A549 (cell line): Measurements from ENCODE around the gene ACTG2.

Source experiments
- CBX8 ChIP-seq: fragments of 200-600 bp; sonication (generic); IDR thresholded peaks from 2 replicates; pipeline ENCODE4 v1.6.1; 2016
- CTCF ChIP-seq: fragments of >200 bp; sonication (Bioruptor Twin); formaldehyde crosslinking; IDR thresholded peaks from 3 replicates; pipeline ENCODE4 v1.5.1; 2016
- ELK1 ChIP-seq: fragments of 150-350 bp; IDR thresholded peaks from 2 replicates; pipeline ENCODE4 v1.6.1; 2014; ENCODE audit warnings: low read depth, mild to moderate bottlenecking, low read length
- POLR2A ChIP-seq: IDR thresholded peaks from 2 replicates; pipeline ENCODE4 v1.6.1; 2012; ENCODE audit warnings: mild to moderate bottlenecking, low read length
- REST ChIP-seq: fragments of 200-600 bp; sonication (generic); IDR thresholded peaks from 2 replicates; pipeline ENCODE4 v1.6.1; 2016; ENCODE audit warnings: antibody characterized with exemption, mild to moderate bottlenecking, moderate library complexity
- USF2 ChIP-seq: fragments of 450-650 bp; IDR thresholded peaks from 2 replicates; pipeline ENCODE4 v1.6.1; 2014; ENCODE audit warnings: antibody characterized with exemption
- ZSCAN20 ChIP-seq: fragments of 250-450 bp; sonication (Bioruptor Pico); IDR thresholded peaks from 2 replicates; pipeline ENCODE4 v1.8.0; 2022; ENCODE audit warnings: mild to moderate bottlenecking, moderate library complexity
- TF ChIP-seq, protein P1 (sequence below): IDR thresholded peaks from 2 replicates; pipeline ENCODE4 v1.6.1; 2012
- TF ChIP-seq, protein P2 (sequence below): IDR thresholded peaks from 2 replicates; pipeline ENCODE4 v1.6.1; 2012
- TF ChIP-seq, protein P3 (sequence below): fragments of 250-450 bp; sonication (Bioruptor Pico); IDR thresholded peaks from 2 replicates; pipeline ENCODE4 v1.5.0; 2021; ENCODE audit warnings: mild to moderate bottlenecking, moderate library complexity, borderline replicate concordance

DNA sequence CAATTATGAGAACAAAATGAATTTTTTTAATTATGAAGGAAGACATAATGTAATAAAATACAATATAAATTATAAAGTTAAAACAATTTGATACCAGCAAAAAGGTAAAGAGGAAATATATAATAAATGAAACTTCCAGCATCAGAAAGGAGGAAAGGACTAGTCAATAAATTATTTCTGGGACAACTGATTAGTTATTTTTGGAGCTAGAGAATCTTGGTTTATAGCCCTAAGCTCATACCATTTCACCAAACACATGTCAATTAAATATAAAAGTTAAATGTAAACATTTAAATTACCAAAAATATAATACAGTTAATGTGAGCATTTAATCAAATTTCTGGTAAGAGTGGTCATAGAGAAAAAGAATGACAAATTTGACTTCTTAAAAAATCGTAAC lies 12.1 kb downstream of the ACTG2 start:
- TF ChIP-seq REST (no peak), ZSCAN20 (CRISPR knock-in tag) (no peak), USF2 (no peak), CTCF (no peak), ELK1 (no peak), CBX8 (no peak), POLR2A (no peak)
- TF ChIP-seq, protein P1, sequence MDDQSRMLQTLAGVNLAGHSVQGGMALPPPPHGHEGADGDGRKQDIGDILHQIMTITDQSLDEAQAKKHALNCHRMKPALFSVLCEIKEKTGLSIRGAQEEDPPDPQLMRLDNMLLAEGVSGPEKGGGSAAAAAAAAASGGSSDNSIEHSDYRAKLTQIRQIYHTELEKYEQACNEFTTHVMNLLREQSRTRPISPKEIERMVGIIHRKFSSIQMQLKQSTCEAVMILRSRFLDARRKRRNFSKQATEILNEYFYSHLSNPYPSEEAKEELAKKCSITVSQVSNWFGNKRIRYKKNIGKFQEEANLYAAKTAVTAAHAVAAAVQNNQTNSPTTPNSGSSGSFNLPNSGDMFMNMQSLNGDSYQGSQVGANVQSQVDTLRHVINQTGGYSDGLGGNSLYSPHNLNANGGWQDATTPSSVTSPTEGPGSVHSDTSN, result no peak
- TF ChIP-seq, protein P2, sequence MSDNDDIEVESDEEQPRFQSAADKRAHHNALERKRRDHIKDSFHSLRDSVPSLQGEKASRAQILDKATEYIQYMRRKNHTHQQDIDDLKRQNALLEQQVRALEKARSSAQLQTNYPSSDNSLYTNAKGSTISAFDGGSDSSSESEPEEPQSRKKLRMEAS, result no peak
- TF ChIP-seq, protein P3, sequence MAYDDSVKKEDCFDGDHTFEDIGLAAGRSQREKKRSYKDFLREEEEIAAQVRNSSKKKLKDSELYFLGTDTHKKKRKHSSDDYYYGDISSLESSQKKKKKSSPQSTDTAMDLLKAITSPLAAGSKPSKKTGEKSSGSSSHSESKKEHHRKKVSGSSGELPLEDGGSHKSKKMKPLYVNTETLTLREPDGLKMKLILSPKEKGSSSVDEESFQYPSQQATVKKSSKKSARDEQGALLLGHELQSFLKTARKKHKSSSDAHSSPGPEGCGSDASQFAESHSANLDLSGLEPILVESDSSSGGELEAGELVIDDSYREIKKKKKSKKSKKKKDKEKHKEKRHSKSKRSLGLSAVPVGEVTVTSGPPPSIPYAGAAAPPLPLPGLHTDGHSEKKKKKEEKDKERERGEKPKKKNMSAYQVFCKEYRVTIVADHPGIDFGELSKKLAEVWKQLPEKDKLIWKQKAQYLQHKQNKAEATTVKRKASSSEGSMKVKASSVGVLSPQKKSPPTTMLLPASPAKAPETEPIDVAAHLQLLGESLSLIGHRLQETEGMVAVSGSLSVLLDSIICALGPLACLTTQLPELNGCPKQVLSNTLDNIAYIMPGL (CRISPR knock-in tag), result no peak
